H1 (cell line): Measurements from ENCODE around the gene LCA5L.

Experiments used
- BCL11A ChIP-seq, 2 experiments: IDR thresholded peaks; one replicate each; pipeline ENCODE4 v1.6.1; 2011; ENCODE audit warnings: low read depth in 2 of 2, low read length in 2 of 2, mild to moderate bottlenecking in 2 of 2
- CTCF ChIP-seq, 3 experiments: IDR thresholded peaks; 1 replicate in 2 of 3; 2 replicates in 1 of 3; pipeline versions ENCODE4 v1.5.1 to v1.6.1; 2011; ENCODE audit warnings: low read length in 3 of 3, mild to moderate bottlenecking in 3 of 3, inconsistent platforms in 2 of 3, low read depth in 1 of 3, moderate library complexity in 1 of 3; ENCODE audit not compliant: insufficient read depth in 1 of 3; ENCODE audit errors: control extremely low read depth in 1 of 3
- EP300 ChIP-seq, 2 experiments: IDR thresholded peaks; 1 replicate in 1 of 2; 2 replicates in 1 of 2; pipeline ENCODE4 v1.6.1; 2011 to 2012; ENCODE audit warnings: low read depth in 2 of 2, low read length in 2 of 2, mild to moderate bottlenecking in 2 of 2, borderline replicate concordance in 1 of 2, inconsistent platforms in 1 of 2, moderate library complexity in 1 of 2
- JUND ChIP-seq: IDR thresholded peaks from 2 replicates; pipeline ENCODE4 v1.6.1; 2011; ENCODE audit warnings: mild to moderate bottlenecking, improper control_type of control experiment, low read length
- MAFK ChIP-seq: IDR thresholded peaks from 2 replicates; pipeline ENCODE4 v1.6.1; 2012; ENCODE audit warnings: low read depth, mild to moderate bottlenecking, improper control_type of control experiment, low read length
- RNF2 ChIP-seq: fragments of 200-900, 300-1000 bp; sonication (generic); IDR thresholded peaks from 2 replicates; pipeline ENCODE4 v1.7.1; 2016; ENCODE audit warnings: borderline replicate concordance, low read depth, mild to moderate bottlenecking, antibody characterized with exemption, low read length; ENCODE audit not compliant: poor library complexity, severe bottlenecking; ENCODE audit errors: missing control alignments
- SIN3A ChIP-seq, 2 experiments: IDR thresholded peaks in 1 of 2; conservative IDR thresholded peaks in 1 of 2; 2 replicates each; pipeline ENCODE4 v1.6.1; 2011 to 2012; ENCODE audit warnings: low read length in 2 of 2, improper control_type of control experiment in 1 of 2, low read depth in 1 of 2, mild to moderate bottlenecking in 1 of 2
- SIRT6 ChIP-seq: IDR thresholded peaks from one replicate; pipeline ENCODE4 v1.7.1; 2012; ENCODE audit warnings: low read length, inconsistent platforms
- SUZ12 ChIP-seq: fragments of 200-600 bp; sonication (generic); IDR thresholded peaks from 2 replicates; pipeline ENCODE4 v1.6.1; 2012; ENCODE audit warnings: mild to moderate bottlenecking, inconsistent platforms, low read length, moderate library complexity, mixed read lengths
- TF ChIP-seq, protein P1 (sequence below): IDR thresholded peaks from 2 replicates; pipeline ENCODE4 v1.6.1; 2012; ENCODE audit warnings: inconsistent platforms

DNA sequence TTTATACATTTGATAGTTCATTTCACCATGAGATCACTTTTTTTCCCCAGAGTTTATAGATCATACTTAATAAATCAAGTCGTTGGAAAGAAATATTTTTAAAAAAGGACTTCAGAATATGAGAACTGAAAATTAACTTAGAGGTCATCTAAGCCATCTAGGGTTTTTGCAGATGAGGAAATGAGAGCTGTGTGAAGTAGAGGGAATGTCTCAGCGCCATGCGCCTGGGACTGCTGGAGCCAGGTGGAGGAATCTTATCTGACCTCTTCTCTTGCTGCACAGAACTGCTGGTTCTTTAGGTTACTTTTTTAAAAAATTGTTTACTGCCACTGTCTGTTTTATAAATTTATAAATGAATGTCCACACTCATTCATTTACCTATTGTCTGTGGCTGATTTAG lies 17.7 kb upstream of the LCA5L start:
- TF ChIP-seq CTCF (IDR thresholded peaks at IDR 0.05; ENCODE audit: control extremely low read depth in 1 of 3, insufficient read depth in 1 of 3, low read depth in 1 of 3, low read length in 3 of 3) (no peak), SIRT6 (no peak), EP300 (IDR thresholded peaks at IDR 0.05; ENCODE audit: borderline replicate concordance in 1 of 2, low read depth in 2 of 2, low read length in 2 of 2) (no peak), SIN3A (conservative IDR thresholded peaks at IDR 0.05 in 1 of 2, IDR thresholded peaks at IDR 0.05 in 1 of 2; ENCODE audit: low read depth in 1 of 2, low read length in 2 of 2) (no peak), MAFK (no peak), RNF2 (no peak), BCL11A (IDR thresholded peaks at IDR 0.05; ENCODE audit: low read depth in 2 of 2, low read length in 2 of 2) (no peak), SUZ12 (no peak), JUND (no peak)
- TF ChIP-seq, protein P1, sequence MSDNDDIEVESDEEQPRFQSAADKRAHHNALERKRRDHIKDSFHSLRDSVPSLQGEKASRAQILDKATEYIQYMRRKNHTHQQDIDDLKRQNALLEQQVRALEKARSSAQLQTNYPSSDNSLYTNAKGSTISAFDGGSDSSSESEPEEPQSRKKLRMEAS: no peak
